ENCODE data around the gene SFXN4.

Gene SFXN4

GRCh38 chr10:119206603-119207365, 41.3 kb upstream of the SFXN4 start:
- Histone ChIP-seq H3K9me3 (ENCODE audit: control insufficient read depth, low read length) (no peaks in the 10 kb centered on the region), H3K9ac (ENCODE audit: low read length) (peak overlapping the region; percentile 86)
- peak; percentile 86 for DNase-seq (ENCODE audit: low read depth)

DNA sequence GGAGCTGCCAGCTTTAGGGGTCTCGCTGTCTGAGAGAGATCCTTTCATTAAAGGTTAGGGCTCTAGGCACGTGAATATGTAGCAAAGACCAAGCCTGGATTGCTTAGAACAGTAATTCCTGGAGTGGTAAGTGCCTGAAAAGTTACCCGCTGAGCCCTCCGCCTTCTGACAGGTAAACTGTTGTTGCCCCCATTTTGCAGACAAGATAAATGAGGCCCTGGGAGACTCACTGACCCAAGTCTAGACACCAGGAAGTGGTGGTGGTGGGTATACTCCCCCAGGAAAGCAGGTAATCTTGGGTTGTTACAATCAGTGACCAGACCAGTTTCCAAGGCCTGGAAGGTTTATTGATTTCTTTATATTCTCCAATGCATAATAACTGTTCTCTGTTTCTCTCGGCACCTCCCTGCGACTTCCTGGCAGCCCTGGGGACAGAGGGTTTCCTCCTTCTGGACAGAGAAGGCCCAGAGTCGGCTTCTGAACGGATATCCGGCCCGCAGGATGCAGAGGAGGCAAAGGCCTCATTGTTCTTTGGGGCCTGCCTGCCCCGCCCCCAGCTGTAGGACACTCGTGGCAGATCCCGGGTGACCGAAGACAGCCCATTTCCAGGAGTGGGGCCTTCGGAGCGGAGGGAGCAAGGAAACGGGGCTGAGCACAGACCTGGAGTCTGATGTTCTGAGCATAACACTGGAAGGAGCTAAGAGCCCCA, 40.5 kb upstream of the SFXN4 start:
- peak overlapping the region; percentile 95 for H3K4me3 ChIP-seq (ENCODE audit: low read length)

More at GRCh38 chr10:119206603-119207365, 41.3 kb upstream of the SFXN4 start:
- Histone ChIP-seq H3K27me3 (replicated peaks; ENCODE audit: control insufficient read depth, insufficient read depth, low read length) (no peaks in the 10 kb centered on the region), H3K36me3 (ENCODE audit: control insufficient read depth, insufficient read depth, low read length, severe bottlenecking) (no peaks in the 10 kb centered on the region), H3K4me3 (ENCODE audit: low read length) (peak overlapping the region; percentile 95), H3K4me1 (ENCODE audit: control insufficient read depth, insufficient read depth, low read length) (peaks cover 43% of the 10 kb centered on the region)

DNA sequence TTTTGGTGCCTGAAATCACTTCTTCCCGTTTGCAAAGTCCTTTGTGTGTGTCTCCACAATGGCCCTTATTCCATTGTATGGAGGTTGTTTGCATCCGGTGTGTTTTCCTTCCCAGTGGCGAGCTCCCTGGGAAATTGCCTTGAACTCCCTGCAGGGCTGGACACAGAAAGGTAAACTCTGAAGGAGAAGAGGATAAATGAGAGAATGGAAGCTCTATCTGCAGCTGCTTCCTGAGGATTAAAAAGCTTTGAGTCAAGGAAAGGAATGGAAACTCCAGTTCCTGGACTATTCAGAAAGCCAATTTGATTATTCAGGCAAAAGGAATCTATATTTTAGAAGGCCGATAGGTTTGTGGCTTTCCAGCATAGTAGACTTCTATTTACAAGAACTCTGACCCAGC, 37.5 kb upstream of the SFXN4 start:
- Histone ChIP-seq H3K4me1 (ENCODE audit: control insufficient read depth, insufficient read depth, low read length) (peaks cover 10% of the 10 kb centered on the region), H3K4me3 (ENCODE audit: low read length) (no peak overlapping the region), H3K27me3 (replicated peaks; ENCODE audit: control insufficient read depth, insufficient read depth, low read length) (no peaks in the 10 kb centered on the region), H3K9ac (ENCODE audit: low read length) (no peak overlapping the region), H3K9me3 (ENCODE audit: control insufficient read depth, low read length) (no peaks in the 10 kb centered on the region), H3K36me3 (ENCODE audit: control insufficient read depth, insufficient read depth, low read length, severe bottlenecking) (no peaks in the 10 kb centered on the region)
- DNase-seq (ENCODE audit: low read depth): peak; percentile 55

More for the DNA sequence above, 40.5 kb upstream of the SFXN4 start:
- no peaks in the 10 kb centered on the region for H3K9me3 ChIP-seq (ENCODE audit: control insufficient read depth, low read length)
- H3K9ac ChIP-seq (ENCODE audit: low read length): peak overlapping the region; percentile 86
- peaks cover 35% of the 10 kb centered on the region for H3K4me1 ChIP-seq (ENCODE audit: control insufficient read depth, insufficient read depth, low read length)
- no peaks in the 10 kb centered on the region for H3K36me3 ChIP-seq (ENCODE audit: control insufficient read depth, insufficient read depth, low read length, severe bottlenecking)
- no peaks in the 10 kb centered on the region for H3K27me3 ChIP-seq (replicated peaks; ENCODE audit: control insufficient read depth, insufficient read depth, low read length)
- no peak for DNase-seq (ENCODE audit: low read depth)

GRCh38 chr10:119201233-119201632, 35.7 kb upstream of the SFXN4 start:
- Histone ChIP-seq H3K4me1 (ENCODE audit: control insufficient read depth, insufficient read depth, low read length) (peaks cover 11% of the 10 kb centered on the region), H3K4me3 (ENCODE audit: low read length) (no peak overlapping the region), H3K9me3 (ENCODE audit: control insufficient read depth, low read length) (no peaks in the 10 kb centered on the region), H3K9ac (ENCODE audit: low read length) (no peak overlapping the region), H3K27me3 (replicated peaks; ENCODE audit: control insufficient read depth, insufficient read depth, low read length) (no peaks in the 10 kb centered on the region), H3K36me3 (ENCODE audit: control insufficient read depth, insufficient read depth, low read length, severe bottlenecking) (no peaks in the 10 kb centered on the region)
- no peak for DNase-seq (ENCODE audit: low read depth)

DNA sequence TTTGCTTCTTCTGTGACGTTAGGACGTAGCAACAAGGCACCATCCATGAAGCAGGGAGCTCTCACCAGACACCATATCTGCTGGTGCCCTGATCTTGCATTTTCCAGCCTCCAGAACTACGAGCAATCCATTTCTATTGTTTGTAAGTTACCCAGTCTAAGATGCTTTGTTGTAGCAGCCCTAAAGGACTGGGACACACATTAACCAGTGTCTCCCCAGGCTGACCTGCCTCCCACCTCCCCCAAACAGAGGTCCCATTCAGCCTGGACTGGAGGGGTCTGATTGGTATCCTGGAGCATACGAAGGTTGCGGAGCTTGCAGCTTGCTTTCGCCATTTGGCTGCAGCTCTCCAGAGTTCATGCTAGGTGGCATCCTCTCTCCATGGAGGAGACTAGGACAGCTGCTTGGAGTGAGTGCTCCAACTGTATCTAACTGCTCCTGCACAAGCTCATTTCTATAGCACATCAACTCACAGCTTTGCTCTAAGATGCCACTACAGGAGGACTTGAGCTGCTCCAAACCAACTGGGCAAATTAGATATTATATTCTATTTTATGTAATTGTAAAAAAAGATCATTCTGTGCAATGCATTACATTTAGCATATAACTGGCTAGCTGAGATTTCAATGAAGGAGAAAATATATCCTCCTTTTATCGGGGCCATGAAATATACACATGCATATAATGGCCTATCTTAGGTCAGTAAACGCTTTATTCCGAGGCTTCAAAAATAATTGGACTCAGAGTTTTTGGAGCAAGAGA, 33.9 kb upstream of the SFXN4 start:
- H3K27me3 ChIP-seq (replicated peaks; ENCODE audit: control insufficient read depth, insufficient read depth, low read length): no peaks in the 10 kb centered on the region
- no peaks in the 10 kb centered on the region for H3K9me3 ChIP-seq (ENCODE audit: control insufficient read depth, low read length)
- no peak overlapping the region for H3K4me3 ChIP-seq (ENCODE audit: low read length)
- no peak overlapping the region for H3K9ac ChIP-seq (ENCODE audit: low read length)
- H3K4me1 ChIP-seq (ENCODE audit: control insufficient read depth, insufficient read depth, low read length): peaks cover 6% of the 10 kb centered on the region
- no peaks in the 10 kb centered on the region for H3K36me3 ChIP-seq (ENCODE audit: control insufficient read depth, insufficient read depth, low read length, severe bottlenecking)
- DNase-seq (ENCODE audit: low read depth): peak; percentile 84

GRCh38 chr10:119198438-119198837, 32.9 kb upstream of the SFXN4 start:
- Histone ChIP-seq H3K9me3 (ENCODE audit: control insufficient read depth, low read length) (no peaks in the 10 kb centered on the region), H3K4me3 (ENCODE audit: low read length) (no peak overlapping the region), H3K9ac (ENCODE audit: low read length) (no peak overlapping the region), H3K27me3 (replicated peaks; ENCODE audit: control insufficient read depth, insufficient read depth, low read length) (no peaks in the 10 kb centered on the region), H3K36me3 (ENCODE audit: control insufficient read depth, insufficient read depth, low read length, severe bottlenecking) (no peaks in the 10 kb centered on the region), H3K4me1 (ENCODE audit: control insufficient read depth, insufficient read depth, low read length) (peaks cover 6% of the 10 kb centered on the region)
- DNase-seq (ENCODE audit: low read depth): no peak

DNA sequence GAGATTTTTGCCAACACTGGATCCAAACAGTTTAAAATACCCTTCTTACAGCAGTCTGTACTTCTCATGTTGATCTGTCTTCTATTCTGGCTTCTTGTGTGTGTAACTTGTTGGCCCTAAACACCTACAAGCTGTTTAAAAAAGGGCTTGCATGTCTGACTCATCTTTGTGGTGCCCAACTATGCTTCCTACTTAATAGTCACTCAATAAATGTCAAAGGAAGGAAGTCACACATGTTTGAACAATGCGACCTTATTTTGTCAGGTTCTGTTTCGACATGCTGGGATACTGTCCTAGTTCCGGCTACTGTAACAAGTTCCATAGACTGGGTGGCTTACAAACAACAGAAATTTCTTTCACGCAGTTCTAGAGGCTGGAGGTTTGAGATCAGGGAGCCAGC, 32.4 kb upstream of the SFXN4 start:
- Histone ChIP-seq H3K27me3 (replicated peaks; ENCODE audit: control insufficient read depth, insufficient read depth, low read length) (no peaks in the 10 kb centered on the region), H3K4me1 (ENCODE audit: control insufficient read depth, insufficient read depth, low read length) (peaks cover 6% of the 10 kb centered on the region), H3K4me3 (ENCODE audit: low read length) (no peak overlapping the region), H3K9ac (ENCODE audit: low read length) (no peak overlapping the region), H3K36me3 (ENCODE audit: control insufficient read depth, insufficient read depth, low read length, severe bottlenecking) (no peaks in the 10 kb centered on the region), H3K9me3 (ENCODE audit: control insufficient read depth, low read length) (no peaks in the 10 kb centered on the region)
- DNase-seq (ENCODE audit: low read depth): no peak

GRCh38 chr10:119191881-119192280, 26.4 kb upstream of the SFXN4 start:
- DNase-seq (ENCODE audit: low read depth): no peak
- H3K9me3 ChIP-seq (ENCODE audit: control insufficient read depth, low read length): no peaks in the 10 kb centered on the region
- H3K9ac ChIP-seq (ENCODE audit: low read length): no peak overlapping the region

DNA sequence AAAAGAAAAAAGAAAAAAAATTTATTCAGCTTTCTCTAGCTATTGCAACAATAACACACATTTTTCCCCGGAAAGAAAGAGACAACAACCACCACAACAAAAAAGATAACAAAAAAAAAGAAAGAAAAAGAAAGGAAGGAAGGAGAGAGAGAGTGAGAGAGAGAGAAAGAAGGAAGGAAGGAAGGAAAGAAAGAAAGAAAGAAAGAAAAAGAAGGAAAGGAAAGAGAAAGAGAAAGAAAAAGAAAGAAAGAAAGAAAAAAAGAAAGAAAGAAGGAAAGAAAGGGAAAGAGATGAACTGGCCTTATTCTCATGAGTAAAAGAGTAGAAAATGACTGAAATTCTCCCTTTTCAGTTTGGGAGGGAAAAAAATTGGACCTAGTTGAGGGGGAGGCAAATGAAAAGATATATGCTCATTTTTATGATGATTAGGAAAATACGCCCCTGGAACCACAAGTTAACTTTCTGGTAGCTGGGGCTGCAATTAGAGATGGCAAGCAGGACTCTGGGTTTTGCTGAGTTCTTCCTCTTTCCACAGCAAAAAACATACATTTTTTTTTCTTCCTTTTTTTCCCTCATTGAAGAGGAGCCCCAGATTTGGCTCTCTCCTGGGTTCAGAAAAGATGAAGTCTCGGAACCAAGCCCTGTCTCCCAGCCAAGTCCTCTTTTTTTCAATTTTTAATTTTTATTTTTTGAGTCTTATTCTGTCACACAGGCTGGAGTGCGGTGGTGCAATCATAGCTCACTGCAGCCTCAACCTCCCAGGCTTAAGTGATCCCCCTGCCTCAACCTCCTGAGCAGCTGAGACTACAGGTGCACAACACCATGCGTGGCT, 25.7 kb upstream of the SFXN4 start:
- H3K27me3 ChIP-seq (replicated peaks; ENCODE audit: control insufficient read depth, insufficient read depth, low read length): no peaks in the 10 kb centered on the region
- DNase-seq (ENCODE audit: low read depth): no peak
- H3K4me1 ChIP-seq (ENCODE audit: control insufficient read depth, insufficient read depth, low read length): peaks cover 17% of the 10 kb centered on the region

More at GRCh38 chr10:119191881-119192280, 26.4 kb upstream of the SFXN4 start:
- no peak overlapping the region for H3K4me3 ChIP-seq (ENCODE audit: low read length)
- no peaks in the 10 kb centered on the region for H3K27me3 ChIP-seq (replicated peaks; ENCODE audit: control insufficient read depth, insufficient read depth, low read length)
- H3K4me1 ChIP-seq (ENCODE audit: control insufficient read depth, insufficient read depth, low read length): peaks cover 17% of the 10 kb centered on the region
- no peaks in the 10 kb centered on the region for H3K36me3 ChIP-seq (ENCODE audit: control insufficient read depth, insufficient read depth, low read length, severe bottlenecking)

DNA sequence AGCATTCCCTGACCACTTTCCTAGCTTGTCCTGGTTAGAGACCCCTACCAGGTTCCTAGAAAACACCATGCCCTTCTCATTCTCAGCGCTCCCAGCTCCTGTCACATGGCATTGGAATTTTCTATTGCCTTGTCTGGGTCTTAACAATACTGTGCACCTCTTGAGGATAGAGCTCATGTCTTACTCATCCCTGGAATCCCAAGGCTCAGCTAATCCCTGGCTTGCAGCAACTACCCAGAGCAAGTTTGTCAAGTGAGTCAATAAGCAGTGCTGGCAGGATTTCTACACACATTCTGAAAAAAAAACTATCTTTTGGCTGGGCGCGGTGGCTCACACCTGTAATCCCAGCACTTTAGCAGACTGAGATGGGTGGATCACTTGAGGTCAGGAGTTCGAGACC, 24.8 kb upstream of the SFXN4 start:
- peak; percentile 85 for DNase-seq (ENCODE audit: low read depth)
- peak overlapping the region; percentile 11 for H3K4me3 ChIP-seq (ENCODE audit: low read length)
- no peak overlapping the region for H3K9ac ChIP-seq (ENCODE audit: low read length)
- no peaks in the 10 kb centered on the region for H3K36me3 ChIP-seq (ENCODE audit: control insufficient read depth, insufficient read depth, low read length, severe bottlenecking)
- H3K27me3 ChIP-seq (replicated peaks; ENCODE audit: control insufficient read depth, insufficient read depth, low read length): no peaks in the 10 kb centered on the region
- H3K9me3 ChIP-seq (ENCODE audit: control insufficient read depth, low read length): no peaks in the 10 kb centered on the region
- peaks cover 17% of the 10 kb centered on the region for H3K4me1 ChIP-seq (ENCODE audit: control insufficient read depth, insufficient read depth, low read length)

More for the DNA sequence above, 25.7 kb upstream of the SFXN4 start:
- Histone ChIP-seq H3K9ac (ENCODE audit: low read length) (no peak overlapping the region), H3K4me3 (ENCODE audit: low read length) (no peak overlapping the region), H3K36me3 (ENCODE audit: control insufficient read depth, insufficient read depth, low read length, severe bottlenecking) (no peaks in the 10 kb centered on the region), H3K9me3 (ENCODE audit: control insufficient read depth, low read length) (no peaks in the 10 kb centered on the region)

Data from adipocyte (in vitro differentiated cells).